Islet precursor cell (in vitro differentiated cells): ENCODE measurements around the gene UFD1.

Experiments
- DNase-seq: peaks from one replicate; pipeline ENCODE4 v3.0.0-alpha.2; 2018

The UFD1 gene

DNA sequence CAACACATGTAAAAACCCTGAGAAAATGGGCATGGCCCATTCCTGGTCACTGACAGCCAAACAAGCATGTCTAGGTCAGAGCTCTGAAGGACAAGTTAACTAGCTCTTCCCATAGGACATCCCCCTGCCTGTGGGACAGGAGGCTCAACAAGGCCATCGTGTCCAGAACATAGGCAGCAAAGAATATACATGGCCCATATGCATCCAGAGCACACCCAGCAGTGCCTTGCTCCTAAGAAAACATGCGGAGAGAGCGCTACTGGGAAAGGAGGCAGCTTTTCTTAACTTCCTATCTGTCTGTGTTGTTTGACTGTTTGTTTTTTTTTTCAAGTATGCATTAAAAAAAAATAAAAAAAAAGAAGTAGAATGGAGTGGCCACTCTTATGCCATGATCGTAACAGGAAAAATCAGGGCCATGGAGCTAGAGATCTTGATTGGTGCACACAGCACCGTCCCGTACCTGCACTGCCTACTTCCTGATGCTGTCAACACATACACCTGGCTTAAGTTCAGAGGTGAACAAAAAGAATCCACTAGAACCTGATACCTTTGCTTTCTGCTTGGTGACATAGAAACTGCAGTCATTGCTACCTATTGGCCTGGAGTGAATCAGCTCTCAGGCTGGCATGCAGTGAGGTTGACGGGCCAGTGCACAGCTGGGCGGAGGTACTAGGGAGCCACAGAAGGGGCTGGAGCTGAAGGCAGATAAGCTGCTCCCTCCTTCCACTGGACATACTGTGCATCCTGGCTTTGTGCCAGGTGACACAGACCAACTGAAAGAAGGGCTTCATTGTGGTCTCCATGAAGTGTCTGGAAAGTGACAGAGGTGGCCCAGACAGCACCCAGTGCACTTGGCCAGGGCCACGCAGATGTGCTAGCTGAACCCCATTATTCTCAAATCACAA lies 11.9 kb downstream of the UFD1 start:
- DNase-seq, result no peak

DNA sequence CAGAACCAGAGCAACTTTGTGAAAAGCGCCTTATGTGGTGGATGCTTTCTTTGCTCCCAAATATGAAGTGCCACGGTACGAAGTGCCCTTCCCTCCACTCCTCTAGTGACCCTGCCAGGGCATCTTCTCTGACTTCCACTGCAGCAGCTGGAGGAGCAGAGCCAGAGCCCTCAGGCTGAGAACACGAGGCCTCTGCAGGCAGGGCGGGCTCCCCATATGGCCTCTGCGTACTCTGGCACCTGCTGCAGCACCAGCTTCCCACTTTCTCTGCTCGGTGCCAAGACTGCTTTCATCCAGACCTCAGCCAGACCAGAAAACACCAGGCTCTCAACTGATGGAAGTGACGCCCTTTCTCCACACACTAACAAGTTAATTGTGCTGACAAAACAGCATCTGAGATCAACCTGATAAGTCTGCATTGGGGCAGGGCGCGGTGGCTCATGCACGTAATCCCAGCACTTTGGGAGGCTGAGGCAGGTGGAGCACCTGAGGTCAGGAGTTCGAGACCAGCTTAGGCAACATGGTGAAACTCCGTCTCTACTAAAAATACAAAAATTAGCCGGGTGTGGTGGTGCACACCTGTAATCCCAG lies 12.8 kb downstream of the UFD1 start:
- no peak for DNase-seq

DNA sequence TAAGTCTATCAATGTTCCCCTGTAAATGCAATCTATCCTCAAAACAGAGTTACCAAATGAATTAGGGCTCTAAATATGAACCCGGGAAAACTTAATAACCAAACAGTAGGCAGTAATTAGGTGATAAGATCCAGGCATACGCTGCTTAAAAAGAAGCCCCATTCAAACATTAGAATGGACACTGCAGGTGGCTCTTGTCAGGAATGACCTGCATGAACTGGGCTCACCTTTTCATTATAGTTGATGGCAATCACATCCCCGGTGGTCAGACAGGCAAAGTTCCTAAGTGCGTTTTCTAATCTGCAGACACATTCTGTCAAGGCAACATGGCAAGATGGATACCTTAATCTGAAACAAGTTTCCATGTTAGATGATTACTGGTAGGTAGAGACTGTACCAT lies 14.0 kb downstream of the UFD1 start:
- DNase-seq, result no peak

DNA sequence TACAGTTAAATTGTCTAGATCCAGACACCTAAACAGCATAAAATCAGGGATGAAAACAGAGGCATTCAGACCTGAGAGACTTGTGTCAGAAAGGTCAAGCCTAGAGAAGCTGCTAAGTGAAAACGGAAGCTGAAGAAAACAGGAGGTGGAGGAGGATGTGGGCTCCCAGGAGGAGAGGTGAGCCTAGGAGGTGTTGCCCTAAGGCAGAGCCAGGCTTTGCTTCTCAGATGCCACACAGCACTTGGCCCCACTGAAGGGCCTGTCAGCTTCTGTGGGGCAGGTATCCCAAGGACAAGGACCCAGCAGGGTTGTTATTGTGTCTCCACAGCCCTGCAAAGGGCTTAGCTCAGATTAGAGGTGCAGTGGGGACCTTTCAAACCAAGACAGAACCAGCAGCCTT lies 14.4 kb downstream of the UFD1 start:
- no peak for DNase-seq

DNA sequence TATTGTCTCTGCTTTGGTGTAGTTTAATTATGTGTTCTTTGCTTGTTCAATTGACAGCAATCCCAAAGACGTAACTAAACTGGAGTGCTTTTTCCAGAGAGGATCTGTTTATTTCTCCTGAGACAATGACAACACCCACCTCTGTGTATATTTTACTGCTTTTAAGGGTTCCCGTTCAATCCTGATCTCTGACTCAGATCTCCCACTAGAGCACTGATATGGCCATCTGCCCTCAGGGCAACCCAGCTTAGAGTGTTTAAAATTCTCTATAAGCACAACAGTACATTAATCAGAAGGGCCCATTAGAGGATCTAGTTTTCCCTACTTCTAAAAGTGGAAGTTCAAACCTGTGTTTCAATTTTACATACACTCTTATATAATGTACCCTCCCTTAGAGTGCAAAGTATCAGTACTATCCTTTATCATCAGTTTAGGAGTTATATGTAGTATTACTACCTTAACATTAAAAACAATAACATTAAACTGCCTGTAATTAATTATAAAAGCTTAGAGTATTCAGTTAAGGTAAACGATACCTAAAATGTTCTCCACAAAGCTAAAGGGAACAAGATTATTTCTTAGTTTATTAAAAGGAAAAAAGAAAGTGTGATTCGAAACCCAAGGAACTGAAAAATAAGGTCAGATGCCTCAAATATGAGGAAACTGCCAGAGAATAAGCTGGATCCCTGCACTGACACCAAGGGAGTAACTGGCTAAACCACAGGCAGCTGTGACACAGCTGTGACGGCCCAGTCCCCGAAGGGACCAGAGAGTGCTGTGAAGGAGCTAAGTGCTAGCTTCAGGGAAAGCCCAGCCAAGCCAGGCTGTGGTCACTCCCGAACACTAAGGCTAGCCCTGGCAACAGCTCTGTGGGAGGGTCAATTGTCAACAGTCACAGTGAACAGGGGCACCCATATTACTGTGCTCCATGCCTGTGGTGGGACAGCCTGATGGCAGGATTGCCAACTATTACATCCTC lies 15.2 kb downstream of the UFD1 start:
- DNase-seq, result peak; percentile 90

DNA sequence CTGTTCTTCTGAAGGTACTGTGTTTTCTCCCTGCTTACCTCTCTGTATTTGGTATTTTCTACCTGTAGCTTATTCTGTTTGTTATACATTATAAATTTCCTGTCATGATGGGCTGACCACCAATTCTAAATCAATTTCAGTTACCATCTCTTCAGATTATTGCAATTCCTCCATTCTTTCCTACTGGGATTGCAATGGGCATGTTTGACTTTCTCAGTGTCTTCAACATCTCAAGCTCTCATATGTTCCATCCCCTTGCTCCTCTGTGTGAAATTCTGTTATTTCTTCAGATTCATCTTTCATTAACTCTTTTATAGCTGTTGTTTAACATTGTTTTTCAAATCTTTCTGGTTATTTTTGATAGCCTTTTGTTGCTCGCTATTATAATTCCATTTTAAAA lies 16.0 kb downstream of the UFD1 start:
- DNase-seq, result no peak

DNA sequence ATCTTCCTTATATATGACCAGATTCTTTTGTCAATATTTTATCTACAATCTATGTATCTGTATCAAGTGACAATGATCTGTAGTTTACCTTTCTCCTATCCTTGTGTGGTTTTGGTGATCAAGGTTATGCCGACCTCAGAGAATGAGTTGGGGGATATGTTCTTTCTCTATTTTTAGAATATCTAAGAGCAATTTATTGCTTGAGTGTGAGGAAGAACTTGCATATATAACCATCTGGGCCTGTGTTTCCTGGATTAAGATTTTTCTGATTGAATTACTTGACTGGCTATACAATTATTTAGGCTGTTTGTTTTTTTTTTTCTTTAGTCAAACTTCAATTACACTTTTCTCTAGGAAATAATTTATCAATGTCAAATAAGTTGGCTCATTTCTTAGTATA lies 17.5 kb downstream of the UFD1 start:
- no peak for DNase-seq

DNA sequence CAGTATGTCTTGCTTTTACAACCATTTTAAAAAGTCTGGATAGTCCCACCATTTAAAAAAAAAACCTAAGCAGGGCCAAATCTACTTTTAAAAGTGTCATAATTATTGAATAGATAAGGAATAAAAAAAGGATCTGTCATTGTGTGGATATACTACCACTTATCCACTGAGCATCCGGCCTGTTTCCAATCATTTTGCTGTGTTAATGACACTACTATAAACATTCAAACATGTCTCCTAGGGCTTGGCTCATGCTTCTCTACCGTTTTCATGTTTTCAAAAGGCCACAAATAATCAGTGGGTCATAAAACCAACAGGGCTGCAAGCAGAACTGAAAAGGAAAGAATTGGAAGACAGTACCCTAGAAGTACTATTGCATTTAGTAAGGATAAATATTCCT lies 19.0 kb downstream of the UFD1 start:
- no peak for DNase-seq

DNA sequence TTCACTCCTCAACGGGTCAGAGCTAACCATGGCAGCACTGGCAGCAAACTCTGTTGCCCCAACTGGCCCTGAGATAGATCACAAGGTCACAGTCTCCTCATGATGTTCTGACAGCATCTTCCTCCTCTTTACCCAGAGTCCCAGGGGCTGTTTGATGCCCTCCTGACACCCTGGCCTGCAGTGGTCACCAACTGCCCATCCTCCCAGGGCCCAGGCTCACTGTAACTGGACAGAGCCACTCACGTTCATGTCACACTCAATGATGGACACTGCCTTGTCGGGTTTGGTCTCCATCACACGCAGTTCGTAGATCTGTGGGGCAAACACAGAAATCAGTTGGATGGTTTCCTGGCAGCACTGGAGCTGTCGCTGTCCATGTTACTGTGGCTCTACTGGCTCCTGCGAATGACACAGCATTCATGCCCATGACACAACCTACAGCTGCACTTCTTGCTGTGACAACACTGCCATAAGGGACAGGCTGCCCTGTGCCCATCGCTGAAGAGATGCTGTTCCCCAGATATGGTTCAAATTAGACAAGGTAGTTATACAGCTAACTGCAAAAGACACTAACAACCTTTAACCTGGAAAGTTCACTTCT lies 21.1 kb downstream of the UFD1 start:
- no peak for DNase-seq

DNA sequence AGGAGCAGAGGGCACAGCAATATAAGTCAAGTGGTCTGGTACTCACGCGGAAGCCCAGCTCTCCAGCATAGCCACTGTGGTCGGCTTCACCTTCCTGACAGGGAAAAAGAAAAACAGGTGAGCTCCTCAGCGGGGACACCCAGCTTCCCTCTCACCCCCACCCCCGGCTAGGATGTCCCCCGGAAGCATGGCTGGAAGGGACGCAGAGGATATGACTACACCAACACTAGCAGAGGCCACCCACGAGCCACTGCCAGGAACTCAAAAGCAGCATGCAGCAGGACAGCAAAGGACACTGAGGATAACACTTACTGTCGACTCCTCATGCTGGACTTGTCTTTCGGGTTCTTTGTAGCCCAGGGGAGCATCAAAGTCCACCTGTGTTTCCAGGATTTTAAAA lies 22.5 kb downstream of the UFD1 start:
- DNase-seq, result no peak

DNA sequence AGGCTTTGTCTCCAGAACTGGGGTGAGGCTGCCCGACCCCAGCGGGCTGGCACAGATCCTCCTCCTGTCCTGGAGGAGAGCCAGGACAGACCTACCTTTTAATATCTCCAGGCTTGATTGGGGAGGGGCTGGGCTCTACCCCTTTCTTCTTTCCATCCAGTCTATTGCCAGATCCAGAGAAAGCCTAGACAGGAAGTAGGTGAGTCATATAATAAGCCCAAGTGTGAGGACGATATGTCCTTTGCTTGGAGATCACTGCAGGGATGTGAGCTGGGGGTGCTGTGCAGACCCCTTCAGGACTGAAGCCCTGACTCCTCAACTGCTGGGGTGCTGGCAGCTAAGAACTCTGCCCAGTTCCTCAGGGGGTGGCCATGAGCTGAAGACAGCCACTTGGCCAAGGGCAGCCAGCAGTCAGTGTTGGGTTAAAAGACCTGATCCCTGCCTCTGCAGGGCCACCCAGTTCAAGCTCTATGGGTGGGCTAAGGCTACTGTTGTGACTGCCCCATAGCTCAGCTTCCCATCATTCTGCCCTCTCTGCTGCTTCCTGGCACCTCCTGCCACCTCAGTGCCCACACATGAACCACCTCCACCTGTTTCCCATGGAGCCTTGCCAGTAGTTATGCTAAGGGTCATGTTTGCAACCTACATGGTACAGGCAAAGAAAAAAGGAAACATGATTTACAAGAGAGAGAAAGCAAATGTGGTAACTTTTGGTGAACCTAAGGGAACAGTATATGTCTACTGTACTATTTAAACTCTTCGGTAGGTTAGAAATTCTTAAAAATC lies 23.2 kb downstream of the UFD1 start:
- DNase-seq, result no peak

DNA sequence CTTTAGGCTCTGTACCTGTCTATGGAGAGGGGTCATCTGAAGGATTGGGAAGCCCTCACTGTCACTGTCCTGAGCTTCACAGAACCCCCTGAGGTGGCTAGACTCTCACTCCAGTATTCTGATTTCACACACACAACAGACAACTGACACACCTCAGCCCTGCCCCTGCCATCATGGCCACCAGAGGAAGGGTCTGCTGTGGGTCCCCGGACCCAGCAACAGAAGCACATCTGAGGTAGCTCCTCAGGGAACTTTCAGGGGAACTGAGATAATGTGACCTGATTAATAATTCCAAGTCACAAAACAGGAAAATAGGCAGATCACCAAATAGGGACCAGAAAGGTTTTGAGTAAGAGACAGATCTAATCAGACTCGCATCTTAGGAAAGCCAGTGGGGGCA lies 24.0 kb downstream of the UFD1 start:
- DNase-seq, result no peak

DNA sequence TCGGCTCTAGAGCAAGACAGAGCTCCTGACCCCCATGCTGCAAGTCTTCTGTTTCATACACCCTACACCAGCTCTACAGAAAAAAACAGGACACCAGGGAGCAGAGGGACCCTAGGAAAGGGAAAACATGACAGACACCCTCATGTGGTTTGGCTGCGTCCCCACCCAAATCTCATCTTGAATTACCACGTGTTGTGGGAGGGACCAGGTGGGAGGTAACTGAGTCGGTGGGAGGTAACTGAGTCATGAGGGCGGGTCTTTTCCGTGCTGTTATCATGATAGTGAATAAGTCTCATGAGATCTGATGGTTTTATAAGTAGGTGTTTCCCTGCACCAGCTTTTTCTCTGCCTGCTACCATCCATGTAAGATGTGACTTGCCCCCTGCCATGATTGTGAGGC lies 24.8 kb downstream of the UFD1 start:
- no peak for DNase-seq

DNA sequence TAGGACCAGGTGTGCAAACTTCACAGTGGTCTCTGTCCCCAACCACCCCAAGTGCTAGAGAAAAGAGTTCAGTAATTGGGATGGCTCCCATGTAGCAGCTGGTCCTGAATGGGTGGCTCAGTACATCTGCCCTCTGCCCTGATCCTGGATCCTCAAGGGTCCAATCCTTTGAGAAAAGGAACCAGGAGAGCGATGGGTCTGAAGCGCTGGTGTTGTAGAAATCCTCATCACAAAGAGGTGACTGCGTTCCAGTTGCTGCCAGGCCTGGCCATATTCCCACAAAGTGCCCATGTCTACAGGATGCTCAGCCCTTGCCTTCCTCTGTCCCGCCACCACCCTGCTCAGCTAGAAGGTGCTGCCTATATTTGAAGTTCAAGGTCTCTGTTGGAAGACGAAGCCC lies 25.3 kb downstream of the UFD1 start:
- no peak for DNase-seq

DNA sequence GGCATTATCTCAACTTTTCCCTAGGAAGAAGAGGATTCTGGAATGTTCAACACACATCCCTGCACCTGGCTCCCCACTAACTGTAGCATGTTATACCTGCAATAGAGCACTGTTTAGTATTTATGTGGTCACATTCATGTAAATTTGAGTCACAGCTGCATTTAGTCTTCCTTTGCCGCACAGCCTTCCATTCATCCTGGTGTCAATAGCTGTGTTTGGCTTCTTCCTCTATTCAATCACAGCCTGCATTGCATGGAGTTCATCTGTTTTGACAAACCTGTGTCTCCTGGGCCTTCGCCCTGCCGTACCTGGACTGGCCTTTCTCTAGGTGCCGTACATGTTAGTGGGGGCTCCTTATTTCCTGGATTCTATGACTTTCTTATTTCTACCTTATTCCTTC lies 27.4 kb downstream of the UFD1 start:
- no peak for DNase-seq

DNA sequence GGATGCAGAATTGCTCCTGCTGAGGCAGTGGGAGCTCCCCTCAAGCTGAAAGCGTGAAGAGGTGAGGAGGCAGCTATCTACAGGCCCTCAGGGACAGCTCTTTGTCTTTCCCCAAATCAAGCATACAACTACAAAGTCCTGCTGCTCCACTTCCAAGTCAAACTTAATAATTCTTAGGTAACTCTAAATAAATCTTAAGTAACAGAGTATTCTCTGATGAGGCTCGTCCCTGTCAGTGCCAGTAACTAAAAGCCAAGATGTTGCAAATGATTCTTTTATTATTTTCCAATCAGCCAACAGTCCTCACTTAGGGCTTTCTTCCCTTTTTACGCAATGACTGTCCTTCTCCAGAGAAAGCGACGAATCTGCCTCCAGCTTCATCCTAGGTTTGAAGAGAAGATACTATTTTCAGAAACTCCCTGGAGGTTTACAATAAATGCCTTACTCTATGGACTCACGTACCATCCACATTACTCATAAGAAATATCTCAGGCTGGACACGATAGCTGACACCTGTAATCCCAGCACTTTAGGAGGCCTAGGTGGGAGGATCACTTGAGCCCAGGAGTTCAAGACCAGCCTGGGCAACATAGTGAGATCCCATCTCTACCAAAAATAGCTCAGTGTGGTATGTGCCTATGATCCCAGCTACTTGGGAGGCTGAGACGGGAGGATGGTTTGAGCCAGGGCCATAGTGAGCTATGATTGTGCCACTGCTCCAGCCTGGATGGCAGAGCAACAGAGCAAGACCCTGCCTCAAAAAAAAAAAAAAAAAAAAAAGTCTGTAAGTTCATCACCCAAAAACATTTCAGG lies 28.4 kb downstream of the UFD1 start:
- no peak for DNase-seq

DNA sequence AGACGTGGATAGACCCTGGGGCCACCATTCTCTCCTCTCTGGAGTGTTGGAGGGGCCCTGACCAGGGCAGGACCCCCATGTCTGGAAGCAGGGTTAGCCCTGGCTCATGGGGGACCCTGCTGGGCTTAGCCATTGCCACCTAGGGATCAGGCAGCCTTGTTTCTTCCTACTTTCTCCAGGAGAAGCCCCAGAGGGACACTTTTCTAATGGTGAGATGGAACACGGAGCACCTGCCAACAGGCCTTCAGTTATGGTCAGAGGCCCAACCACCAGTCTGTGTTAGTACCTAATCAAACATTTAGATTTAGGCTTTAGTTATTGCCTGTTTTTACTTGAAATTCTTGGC lies 29.6 kb downstream of the UFD1 start:
- no peak for DNase-seq

DNA sequence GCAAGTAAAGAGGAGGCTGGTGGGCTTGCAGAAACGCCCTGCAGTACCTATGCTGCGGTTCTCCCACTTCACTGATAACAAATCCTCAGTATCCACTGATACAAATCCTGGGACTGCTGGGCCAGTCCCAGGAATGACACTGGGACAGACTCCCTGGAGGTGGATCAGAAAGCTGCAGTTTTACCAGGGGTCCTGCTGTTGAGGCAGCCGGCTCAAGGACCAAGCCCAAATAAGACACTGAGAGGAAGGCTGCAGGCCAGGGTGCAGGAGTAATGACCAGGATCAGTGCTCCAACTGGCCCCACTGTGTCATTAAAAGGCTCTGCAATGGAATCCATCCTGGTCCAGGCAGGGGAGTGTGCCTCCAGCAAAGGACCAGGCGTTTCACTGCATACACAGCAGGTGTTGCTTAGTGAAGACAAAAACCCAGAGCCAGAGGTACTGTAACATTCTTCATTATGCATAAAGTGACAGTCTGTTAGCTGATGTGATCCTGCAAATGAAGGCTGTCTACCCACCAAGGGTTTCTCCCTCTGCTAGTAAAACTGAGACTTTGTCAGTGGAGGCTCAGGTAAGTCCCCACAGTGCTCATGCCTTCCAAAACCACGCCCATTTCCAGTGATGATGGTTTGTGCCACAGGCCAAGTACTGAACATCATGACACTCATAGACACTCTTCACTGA lies 30.1 kb downstream of the UFD1 start:
- no peak for DNase-seq

DNA sequence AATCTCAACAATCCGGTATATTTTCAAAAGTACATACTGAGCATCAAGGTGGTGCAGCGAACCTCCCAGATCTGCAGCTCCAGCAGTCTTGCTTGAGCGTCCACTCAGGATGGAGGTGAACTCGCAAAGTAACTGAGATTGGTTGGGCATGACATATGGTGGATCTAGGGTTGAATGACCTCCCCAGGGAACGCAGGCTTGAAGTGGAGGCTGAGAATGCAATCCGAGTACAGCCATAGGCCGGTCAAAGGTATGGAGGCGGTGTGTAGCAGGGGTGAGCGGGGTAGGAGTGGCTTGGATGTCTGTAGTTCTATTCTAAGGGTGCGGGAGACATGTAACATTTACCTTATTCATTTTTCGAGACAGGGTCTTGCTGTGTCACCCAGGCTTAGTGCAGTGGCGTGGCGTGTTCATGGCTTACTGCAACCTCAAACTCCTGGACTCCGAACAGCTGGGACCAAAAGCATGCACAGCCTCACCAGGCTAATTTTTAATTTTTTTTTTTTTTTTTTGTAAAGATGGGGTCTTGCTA lies 30.9 kb downstream of the UFD1 start:
- DNase-seq, result peak; percentile 73

DNA sequence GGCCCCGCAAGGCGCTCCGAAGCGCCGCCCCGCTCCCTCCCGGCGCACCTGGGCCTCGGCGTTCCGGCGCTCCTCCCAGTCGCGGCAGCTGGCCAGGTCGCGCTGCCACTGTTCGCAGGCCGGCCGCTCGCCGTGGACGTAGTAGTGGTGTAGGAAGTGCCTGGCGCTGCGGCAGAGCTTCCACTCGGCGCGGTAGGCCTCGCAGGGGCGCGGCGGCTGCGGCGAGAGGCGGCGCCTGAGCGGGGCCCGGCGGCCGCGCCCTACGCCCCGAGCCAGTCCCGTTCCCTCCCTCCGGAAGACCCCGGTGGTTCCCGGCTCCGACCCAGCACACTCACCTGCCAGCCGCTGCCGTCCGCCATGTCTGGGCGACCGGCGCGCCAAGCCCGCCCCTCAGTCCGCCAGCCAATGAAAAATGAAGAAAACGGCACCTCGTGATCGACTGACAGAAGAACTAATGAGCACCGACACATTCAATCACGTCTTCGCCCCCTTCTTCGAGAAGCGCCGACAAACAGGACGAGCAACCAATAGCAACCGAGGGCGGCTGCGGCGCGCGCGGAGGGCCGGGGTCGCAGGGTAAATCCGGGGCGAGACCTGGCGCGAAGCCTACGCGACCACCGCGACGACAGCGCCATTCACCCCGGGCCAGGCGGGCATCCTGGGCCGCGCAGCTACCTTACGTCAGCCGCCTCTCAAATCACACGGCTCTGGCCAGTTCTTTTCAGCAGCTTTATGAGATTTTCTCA lies 31.5 kb downstream of the UFD1 start, which contains the start of gene C22orf39:
C22orf39 (minus strand) TSS at position 382 of the 746 bp plus-strand sequence; CDS start at position 359, 23 bp downstream.
- peak; percentile 97 for DNase-seq
